HG02884 (cell line): ENCODE measurements around the gene TMEM240.
"Not testable (repeated sequence)": the region's sequence is repeated elsewhere in the genome, so short reads cannot be mapped to it uniquely, and the experiment has no call there.

ENCODE experiments used
- ATAC-seq: cut with Tn5 transposase; IDR thresholded peaks from one replicate; pipeline ENCODE4 v1.9.1; 2021; ENCODE audit warnings: mild to moderate bottlenecking, moderate library complexity; ENCODE audit not compliant: unreplicated experiment

Gene TMEM240

DNA sequence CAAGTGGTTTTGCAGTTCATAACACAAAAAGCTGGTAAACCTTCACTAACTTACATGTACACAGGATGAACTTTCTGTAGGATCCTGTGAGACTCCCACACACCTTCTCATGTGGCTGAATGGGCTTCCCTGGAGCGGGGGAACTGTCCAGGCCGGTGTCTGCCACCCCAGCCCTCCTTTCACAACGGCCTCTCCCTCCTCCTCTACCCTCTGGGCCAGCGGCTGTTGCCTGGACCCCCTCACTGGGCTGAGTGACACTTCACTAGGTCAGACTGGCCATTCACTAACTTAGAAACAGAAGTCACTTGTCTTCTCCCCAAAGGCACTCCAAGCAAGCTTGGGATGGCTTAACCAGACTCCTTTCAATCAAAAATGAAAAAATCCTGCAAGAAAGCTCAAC, 18.2 kb upstream of the TMEM240 start:
- no peak for ATAC-seq

DNA sequence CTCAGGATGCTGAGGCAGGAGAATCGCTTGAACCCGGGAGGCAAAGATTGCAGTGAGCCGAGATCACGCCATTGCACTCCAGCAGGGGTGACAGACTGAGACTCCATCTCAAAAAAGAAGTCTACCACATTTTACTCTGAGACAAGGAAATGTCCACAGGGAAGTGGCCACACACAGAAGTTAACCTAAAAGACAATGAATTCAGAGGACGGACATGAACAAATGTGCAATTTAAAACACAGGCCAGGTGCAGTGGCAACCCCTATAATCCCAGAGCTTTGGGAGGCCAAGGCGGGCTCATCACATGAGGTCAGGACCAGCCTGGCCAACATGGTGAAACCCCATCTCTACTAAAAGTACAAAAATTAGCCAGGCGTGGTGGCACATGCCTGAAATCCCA, 17.3 kb upstream of the TMEM240 start:
- ATAC-seq = not testable (repeated sequence)

- not testable (repeated sequence) for ATAC-seq
Measured at GRCh38 chr1:1556961-1557360, 16.5 kb upstream of the TMEM240 start.

DNA sequence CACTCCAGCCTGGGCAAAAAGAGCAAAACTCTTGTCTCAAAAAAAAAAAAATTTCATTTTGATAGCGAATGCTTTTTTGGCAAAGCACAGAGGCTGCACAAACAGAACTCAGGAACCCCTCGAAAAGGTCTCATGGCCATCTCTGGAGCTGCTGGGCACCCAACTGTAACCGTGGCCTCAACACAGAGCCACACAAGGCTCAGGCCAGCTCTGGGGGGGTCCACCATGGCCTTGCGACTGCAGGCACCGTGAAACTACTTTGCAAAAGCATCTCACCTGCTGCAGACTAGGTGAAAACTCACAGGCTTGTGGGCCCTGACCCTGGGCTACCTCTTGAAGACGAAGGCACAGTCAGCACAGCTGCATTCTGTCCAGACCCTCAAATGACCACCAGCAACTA, 16.1 kb upstream of the TMEM240 start:
- no peak for ATAC-seq

DNA sequence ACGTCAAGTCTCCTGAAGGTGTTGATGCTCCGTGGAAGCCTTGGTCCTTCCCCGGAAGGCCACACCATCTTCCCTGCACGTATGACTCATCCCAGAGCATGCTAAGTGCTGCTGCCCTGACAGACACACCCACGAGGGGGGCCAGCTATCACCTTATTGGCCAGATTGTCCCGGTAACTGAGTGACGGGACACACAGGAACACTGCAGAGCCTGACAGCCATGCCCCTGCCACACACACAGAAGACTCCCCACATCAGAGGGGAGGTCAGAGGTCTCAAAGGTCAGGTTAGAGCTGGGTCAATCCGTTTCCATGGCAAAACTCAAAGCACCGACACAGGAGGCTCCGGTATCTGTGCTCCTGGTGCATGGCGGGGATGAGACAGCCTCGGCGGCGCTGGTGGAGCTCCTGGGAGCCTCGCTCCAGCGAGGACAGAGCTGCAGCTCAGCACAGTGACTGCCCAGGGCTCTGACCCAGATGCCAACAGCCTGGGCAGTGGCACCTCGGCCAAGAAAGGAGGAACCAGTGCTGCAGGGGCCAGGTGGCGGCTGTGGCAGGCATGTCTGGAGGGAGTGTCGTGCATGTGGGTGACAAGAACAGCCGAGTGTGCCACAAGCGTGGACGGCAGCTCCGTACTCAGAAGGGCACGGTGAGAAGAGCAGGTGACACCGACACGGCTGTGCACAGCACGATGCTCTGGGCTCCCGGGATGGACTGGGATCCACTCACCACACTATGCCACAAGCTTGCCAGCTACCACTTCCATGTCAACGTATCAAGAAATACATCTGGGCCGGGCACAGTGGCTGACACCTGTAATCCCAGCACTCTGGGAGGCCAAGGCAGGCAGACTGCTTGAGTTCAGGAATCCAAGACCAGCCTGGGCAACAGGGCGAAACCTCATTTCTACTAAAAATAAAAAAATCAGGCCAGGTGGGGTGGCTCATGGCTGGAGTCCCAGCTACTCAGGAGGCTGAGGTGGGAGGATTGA, 14.8 kb upstream of the TMEM240 start:
- ATAC-seq = no peak

GRCh38 chr1:1554550-1554925, 14.1 kb upstream of the TMEM240 start:
- ATAC-seq = no peak

DNA sequence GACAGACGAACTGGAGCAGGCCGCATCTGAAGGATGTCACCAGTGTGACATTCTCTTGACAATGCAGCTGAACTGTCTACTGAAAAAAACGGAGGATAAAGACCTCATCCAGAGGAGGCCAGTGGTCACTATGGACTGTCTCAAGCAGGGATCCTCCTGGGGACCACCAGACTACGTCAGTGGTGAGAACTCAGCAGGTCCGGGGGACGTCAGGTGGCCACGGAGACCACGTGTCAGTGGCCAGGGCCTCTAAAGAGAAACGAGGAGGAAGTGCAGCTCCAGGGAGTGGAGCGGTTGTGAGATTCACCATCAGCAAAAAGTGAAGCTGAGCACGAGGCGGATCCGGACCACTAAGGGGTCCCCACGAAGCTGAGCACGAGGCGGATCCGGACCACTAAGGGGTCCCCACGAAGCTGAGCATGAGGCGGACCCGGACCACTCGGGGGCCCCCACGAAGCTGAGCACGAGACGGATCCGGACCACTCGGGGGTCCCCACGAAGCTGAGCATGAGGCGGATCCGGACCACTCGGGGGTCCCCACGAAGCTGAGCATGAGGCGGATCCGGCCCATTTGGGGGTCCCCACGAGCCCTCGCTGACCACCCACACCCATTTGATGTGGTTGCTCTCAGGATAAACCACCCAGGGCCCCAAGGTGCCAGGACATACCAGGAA, 13.5 kb upstream of the TMEM240 start:
- no peak for ATAC-seq

DNA sequence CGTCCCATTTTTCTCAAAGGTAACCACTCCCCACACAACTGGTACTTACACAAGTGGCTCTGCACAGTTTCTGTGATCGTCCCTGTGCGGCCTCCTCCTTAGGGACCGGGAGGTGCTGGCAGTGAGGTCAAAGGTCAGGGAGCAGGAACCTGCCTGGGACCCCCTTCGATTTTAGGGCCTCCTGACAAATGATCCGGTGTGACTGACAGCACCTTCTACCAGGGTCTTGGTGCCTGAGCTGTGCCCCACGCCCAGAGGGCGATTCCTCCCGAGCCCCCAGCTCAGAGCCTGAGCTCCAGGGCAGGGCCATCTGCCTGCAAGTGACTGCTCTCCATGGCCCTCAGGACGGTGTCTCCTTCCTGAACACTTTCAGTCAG, 11.8 kb upstream of the TMEM240 start:
- ATAC-seq = no peak

DNA sequence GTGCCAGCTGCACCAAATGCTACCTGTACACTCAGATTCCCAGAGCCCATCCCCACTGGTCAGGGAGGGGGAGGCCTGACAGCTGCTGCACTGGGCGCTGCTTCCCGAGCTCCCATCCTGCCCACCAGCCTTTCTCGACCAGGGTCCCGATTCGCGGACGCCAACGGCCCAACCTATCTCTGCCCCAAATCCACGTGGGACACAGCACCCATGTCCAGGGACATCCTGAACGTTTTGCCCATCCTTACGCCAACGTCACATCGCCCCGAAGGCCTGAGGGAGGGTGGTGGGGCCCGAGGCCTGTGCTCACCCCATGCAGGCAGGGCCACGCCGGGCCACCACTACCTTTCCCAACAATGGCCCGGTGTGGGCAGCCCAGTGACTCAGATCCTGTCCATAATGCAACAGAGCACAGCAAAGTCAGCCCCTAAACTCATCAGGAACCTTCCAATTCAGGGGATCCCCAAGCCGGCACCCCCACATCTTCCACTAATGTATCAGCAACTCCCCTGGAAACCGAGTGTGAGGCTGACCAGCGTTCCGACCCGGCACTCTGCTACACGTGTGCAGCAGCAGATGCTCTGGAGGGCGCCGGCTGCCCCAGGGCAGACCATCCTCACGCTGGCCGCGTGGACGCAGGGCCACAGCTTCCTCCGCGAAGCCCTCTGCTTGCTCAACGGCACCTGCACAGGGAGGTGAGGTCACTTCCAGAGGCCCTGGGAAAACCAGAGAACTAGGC, 11.3 kb upstream of the TMEM240 start:
- ATAC-seq = no peak

DNA sequence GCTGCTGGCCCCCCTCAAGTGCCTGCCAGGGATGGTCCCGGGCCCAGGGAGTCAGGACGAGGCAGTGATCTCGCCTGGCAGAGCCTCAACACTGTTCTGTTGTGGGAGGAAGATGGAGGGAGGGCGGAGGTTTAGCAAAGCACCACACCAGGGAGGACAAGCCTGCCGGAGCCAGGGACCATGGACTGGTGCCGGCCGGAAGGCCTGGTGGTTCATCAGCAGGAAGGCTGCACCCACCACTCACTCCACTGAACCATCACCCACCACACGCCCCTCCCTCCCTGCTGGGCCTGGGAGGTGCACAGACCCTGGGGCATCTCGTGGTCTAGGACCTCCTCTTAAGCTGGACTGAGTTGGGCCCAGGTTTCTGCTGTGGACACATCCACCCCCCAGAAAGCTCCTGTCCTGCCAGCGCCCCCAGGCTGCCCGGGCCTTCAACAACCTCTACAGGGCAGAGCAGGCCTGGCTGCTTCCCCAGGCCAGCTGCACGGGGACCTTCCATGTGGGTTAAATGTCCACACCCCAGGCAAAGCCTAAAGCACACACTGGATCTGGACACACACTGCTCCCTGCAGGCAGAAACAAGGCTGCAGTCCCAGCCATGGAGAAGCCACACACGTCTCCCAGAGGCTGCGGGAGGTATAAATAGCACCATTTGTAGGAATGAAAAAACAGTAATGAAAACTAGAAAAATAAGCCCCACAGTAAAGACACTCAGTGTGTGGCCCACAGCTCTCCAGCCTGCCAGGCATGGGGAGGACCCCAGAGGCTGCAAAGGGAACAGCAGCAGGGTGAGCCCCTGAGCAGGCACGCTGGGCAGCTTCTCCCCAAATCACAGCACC, 10.4 kb upstream of the TMEM240 start:
- ATAC-seq = no peak

DNA sequence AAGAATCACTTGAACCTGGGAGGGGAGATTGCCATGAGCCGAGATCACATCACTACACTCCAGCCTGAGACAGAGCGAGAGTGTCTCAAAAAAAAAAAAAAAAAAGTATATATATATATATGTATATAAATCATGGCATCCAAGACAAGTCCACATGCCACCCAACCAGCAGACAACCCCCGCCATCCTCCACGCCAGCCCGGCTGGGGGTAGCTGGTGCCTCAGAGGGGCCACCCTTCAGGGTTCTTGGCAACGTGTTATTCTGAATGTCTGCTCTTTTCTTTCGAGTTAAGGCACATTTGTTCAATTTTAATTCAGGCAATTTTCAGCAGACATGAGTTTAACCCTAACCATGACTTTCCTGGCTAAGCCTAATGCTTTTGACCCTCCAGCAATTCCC, 9.7 kb upstream of the TMEM240 start:
- no peak for ATAC-seq

- no peak for ATAC-seq
Measured at GRCh38 chr1:1548591-1548990, 8.2 kb upstream of the TMEM240 start.

- no peak for ATAC-seq
Measured at GRCh38 chr1:1547476-1547875, 7.1 kb upstream of the TMEM240 start.

- no peak for ATAC-seq
Measured at GRCh38 chr1:1547011-1547410, 6.6 kb upstream of the TMEM240 start.

DNA sequence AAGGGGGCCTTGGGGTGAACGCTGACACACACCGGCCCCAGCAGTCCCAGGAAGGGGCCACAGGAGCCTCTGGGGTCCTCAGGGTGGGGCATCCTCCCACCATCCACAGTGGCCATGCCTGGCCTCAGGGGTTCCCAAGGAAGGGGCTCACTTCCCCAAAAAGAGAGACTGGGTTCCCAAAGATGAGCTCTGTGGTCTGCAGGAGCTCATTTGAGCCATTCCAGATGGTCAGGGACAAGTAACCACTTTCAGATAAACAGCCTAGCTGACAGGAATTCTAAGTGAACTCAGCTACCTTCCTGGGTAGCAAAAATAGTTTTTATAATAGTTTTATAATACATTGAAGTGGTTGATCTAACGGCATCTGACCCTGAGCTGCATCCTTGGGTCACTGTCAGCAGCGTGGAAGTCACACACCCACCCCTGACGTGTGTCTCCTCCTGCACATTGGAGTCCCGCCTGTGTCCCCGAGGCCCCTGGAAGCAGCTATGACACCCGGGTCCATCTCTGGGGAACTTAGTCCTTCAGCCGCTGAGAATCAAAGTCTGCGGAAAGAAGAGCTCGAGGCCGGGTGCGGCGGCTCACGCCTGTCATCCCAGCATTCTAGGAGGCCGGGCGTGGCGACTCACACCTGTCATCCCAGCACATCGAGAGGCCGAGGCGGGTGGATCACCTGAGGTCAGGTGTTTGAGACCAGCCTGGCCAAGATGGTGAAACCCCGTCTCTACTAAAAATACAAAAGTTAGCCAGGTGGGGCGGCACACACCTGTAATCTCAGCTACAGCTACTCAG, 5.7 kb upstream of the TMEM240 start:
- ATAC-seq = no peak

DNA sequence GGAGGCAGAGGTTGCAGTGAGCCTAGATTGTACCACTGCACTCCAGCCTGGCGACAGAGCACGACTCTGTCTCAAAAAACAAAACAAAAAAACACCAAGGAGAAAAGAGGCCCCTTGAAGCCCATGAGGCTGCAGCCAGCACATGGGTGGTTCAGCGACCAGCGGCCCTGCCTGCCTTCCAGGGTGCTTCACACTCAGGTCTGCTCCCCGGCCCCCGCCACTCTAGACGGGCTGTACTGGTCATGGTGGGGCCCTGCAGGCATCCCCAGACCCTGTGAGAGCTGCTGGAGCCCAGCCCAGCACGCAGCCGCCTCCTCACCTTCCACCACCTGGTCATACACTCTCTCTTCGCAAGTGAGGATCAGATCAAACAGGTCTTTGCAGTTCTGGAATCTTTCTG, 4.1 kb upstream of the TMEM240 start:
- no peak for ATAC-seq

- ATAC-seq = no peak
Measured at GRCh38 chr1:1543706-1544099, 3.3 kb upstream of the TMEM240 start.

DNA sequence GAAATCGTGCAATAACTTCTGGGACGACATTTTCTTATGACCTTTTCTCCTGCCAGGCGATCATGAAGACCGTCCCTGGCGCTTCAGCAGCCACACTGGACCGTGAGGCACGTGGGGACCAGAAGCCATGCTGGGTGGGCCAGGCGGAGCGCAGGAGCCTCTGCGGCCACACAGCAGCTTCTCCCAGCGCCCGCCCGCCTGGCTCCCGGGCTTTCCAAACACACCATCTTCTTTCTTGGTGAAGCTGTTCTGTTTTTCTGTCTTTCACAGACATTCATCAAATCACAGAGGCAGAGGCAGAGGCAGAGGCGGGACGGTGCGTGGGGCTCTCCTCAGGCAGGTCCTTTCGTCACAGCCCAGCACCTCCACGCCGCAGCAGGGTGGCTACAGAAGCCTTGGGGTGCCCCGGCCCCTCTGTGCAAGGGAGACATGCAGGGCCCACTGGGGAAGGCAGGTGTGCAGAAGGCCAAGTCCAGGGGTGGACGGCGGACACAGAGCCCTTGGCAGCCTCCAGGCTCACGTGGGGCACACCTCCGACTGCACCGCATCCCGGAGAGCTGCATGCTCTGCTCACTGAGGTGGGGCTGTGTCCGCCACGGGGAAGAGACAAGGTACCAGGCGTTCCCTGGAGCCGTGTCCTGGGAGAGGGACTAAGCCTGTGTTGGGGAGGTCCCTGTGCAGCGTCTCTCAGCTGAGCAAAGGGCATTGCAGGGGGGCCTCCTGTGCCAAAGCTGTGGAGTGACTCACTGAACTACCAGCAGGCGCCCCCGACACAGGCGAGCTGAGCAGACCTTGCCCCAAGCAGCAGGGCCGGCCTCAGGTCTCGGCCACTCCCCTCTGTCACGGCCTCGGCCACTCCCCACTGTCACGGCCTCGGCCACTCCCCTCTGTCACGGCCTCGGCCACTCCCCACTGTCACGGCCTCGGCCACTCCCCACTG, 2.6 kb upstream of the TMEM240 start:
- no peak for ATAC-seq
